H1 (cell line): ENCODE data around the gene NUAK1. TPM values are rescaled to one million over a fixed set of nuclear protein-coding genes. Genes with fewer than 3 reads are reported as not detected.

Source experiments
- CTCF ChIA-PET: fragments of 300-600 bp; sonication (Branson Sonifier 250); formaldehyde crosslinking; loops from one replicate; lab custom pipeline; 2021; ENCODE audit not compliant: partially characterized antibody; lab: Charles Lee
- POLR2A ChIA-PET: fragments of 300-600 bp; sonication (Branson Sonifier 250); formaldehyde crosslinking; loops from one replicate; lab custom pipeline; 2021; ENCODE audit warnings: inconsistent platforms; ENCODE audit not compliant: partially characterized antibody; lab: Charles Lee
- DNase-seq, 2 experiments: peaks; one replicate each; pipeline versions ENCODE4 v3.0.0 to v3.0.0-alpha.2; 2010 to 2022; ENCODE audit warnings: low spot score in 2 of 2, low read depth in 1 of 2, mixed read lengths in 1 of 2
- FAIRE-seq: peaks from 2 replicates; lab custom pipeline; 2011; peaks lifted over from hg19 to GRCh38; lab: Jason Lieb, UNC
- H2AFZ ChIP-seq: 2 replicates; pipeline ENCODE4 v1.8.1; 2012; ENCODE audit warnings: low read length, inconsistent platforms
- H2AK5ac ChIP-seq: 2 replicates; pipeline ENCODE4 v1.6.1; 2013; ENCODE audit warnings: low read depth, low read length
- H2BK120ac ChIP-seq: replicated peaks from 2 replicates; pipeline ENCODE3; 2013; ENCODE audit warnings: low read depth, low read length, inconsistent platforms
- H2BK12ac ChIP-seq: 2 replicates; pipeline ENCODE4 v1.6.1; 2013; ENCODE audit warnings: low read depth, low read length
- H2BK15ac ChIP-seq: 2 replicates; pipeline ENCODE4 v1.6.1; 2013; ENCODE audit warnings: low read length
- H2BK20ac ChIP-seq: 2 replicates; pipeline ENCODE4 v1.6.1; 2013; ENCODE audit warnings: low read length
- H2BK5ac ChIP-seq: 2 replicates; pipeline ENCODE4 v1.6.1; 2013; ENCODE audit warnings: low read depth, low read length
- H3K14ac ChIP-seq: 2 replicates; pipeline ENCODE4 v1.6.1; 2013; ENCODE audit warnings: inconsistent platforms; ENCODE audit not compliant: insufficient read length
- H3K18ac ChIP-seq: 2 replicates; pipeline ENCODE4 v1.6.1; 2013; ENCODE audit warnings: low read length; ENCODE audit errors: extremely low read depth
- H3K23ac ChIP-seq: 2 replicates; pipeline ENCODE4 v1.6.1; 2013; ENCODE audit warnings: inconsistent platforms; ENCODE audit not compliant: insufficient read length
- H3K23me2 ChIP-seq: 2 replicates; pipeline ENCODE4 v1.6.1; 2013; ENCODE audit warnings: low read depth, low read length
- H3K27ac ChIP-seq: 2 replicates; pipeline ENCODE4 v1.6.1; 2011; ENCODE audit warnings: low read depth, low read length, inconsistent platforms
- H3K27me3 ChIP-seq, 4 experiments: replicated peaks in 1 of 4; 1 replicate in 1 of 4; 2 replicates in 3 of 4; pipeline versions ENCODE4 v1.6.1 to v1.8.1; 2011 to 2013; ENCODE audit warnings: low read length in 3 of 4, mild to moderate bottlenecking in 3 of 4, inconsistent platforms in 2 of 4, mixed read lengths in 2 of 4, moderate library complexity in 1 of 4; ENCODE audit not compliant: control insufficient read depth in 3 of 4, insufficient read depth in 3 of 4; ENCODE audit errors: extremely low read depth in 1 of 4
- H3K36me3 ChIP-seq, 4 experiments: 2 replicates each; pipeline versions ENCODE4 v1.6.1 to v1.8.1; 2011 to 2013; ENCODE audit warnings: mild to moderate bottlenecking in 4 of 4, low read length in 3 of 4, moderate library complexity in 2 of 4, control low read depth in 1 of 4, inconsistent platforms in 1 of 4; ENCODE audit not compliant: insufficient read depth in 4 of 4, control insufficient read depth in 2 of 4
- H3K4ac ChIP-seq: replicated peaks from 2 replicates; pipeline ENCODE3; 2013; ENCODE audit warnings: low read length, low read depth, mixed read lengths, inconsistent platforms; ENCODE audit not compliant: insufficient read length
- H3K4me1 ChIP-seq, 4 experiments: replicated peaks in 1 of 4; 1 replicate in 1 of 4; 2 replicates in 3 of 4; pipeline versions ENCODE4 v1.6.1 to v1.8.1; 2011 to 2013; ENCODE audit warnings: low read length in 3 of 4, inconsistent platforms in 2 of 4, mixed read lengths in 1 of 4; ENCODE audit not compliant: insufficient read depth in 4 of 4, control insufficient read depth in 3 of 4
- H3K4me2 ChIP-seq, 2 experiments: 2 replicates each; pipeline versions ENCODE4 v1.6.1 to v1.8.1; 2011 to 2013; ENCODE audit warnings: low read depth in 2 of 2, low read length in 2 of 2, control low read depth in 1 of 2, inconsistent platforms in 1 of 2, mild to moderate bottlenecking in 1 of 2; ENCODE audit not compliant: insufficient read depth in 1 of 2
- H3K4me3 ChIP-seq, 4 experiments: fragments of 200-600, 300-600 bp in 1 of 4; sonication (generic), shearing (Covaris generic), sonication (Bioruptor Twin) in 1 of 4; 2 replicates each; pipeline versions ENCODE4 v1.5.1 to v1.8.1; 2011 to 2016; ENCODE audit warnings: low read length in 4 of 4, low read depth in 3 of 4, control low read depth in 2 of 4, inconsistent platforms in 2 of 4, mild to moderate bottlenecking in 2 of 4, mixed read lengths in 1 of 4, moderate library complexity in 1 of 4; ENCODE audit not compliant: insufficient read depth in 2 of 4; ENCODE audit errors: extremely low read depth in 1 of 4
- H3K56ac ChIP-seq: replicated peaks from 2 replicates; pipeline ENCODE3; 2013; ENCODE audit warnings: low read depth, mild to moderate bottlenecking, mixed read lengths, low read length, inconsistent platforms; ENCODE audit not compliant: insufficient read length
- H3K79me1 ChIP-seq: 2 replicates; pipeline ENCODE4 v1.6.1; 2013; ENCODE audit warnings: low read depth, low read length, control low read depth
- H3K79me2 ChIP-seq, 2 experiments: 2 replicates each; pipeline versions ENCODE4 v1.6.1 to v1.8.1; 2012 to 2013; ENCODE audit warnings: low read length in 2 of 2, mild to moderate bottlenecking in 2 of 2, inconsistent platforms in 1 of 2; ENCODE audit not compliant: insufficient read depth in 2 of 2, control insufficient read depth in 1 of 2
- H3K9ac ChIP-seq, 4 experiments: replicated peaks in 1 of 4; 1 replicate in 1 of 4; 2 replicates in 3 of 4; pipeline versions ENCODE4 v1.6.1 to v1.8.1; 2011 to 2013; ENCODE audit warnings: low read depth in 3 of 4, low read length in 3 of 4, control low read depth in 2 of 4, mild to moderate bottlenecking in 2 of 4, moderate library complexity in 2 of 4, inconsistent platforms in 1 of 4; ENCODE audit errors: extremely low read depth in 1 of 4
- H3K9me3 ChIP-seq, 2 experiments: 2 replicates each; pipeline versions ENCODE4 v1.6.1 to v1.8.1; 2012 to 2013; ENCODE audit warnings: mild to moderate bottlenecking in 2 of 2, moderate library complexity in 2 of 2, control low read depth in 1 of 2, inconsistent platforms in 1 of 2, low read depth in 1 of 2, low read length in 1 of 2, mixed read lengths in 1 of 2; ENCODE audit not compliant: insufficient read depth in 2 of 2
- H4K20me1 ChIP-seq, 2 experiments: replicated peaks in 1 of 2; 2 replicates each; pipeline versions ENCODE3 to v1.8.1; 2011 to 2013; ENCODE audit warnings: inconsistent platforms in 2 of 2, low read length in 2 of 2, mild to moderate bottlenecking in 1 of 2; ENCODE audit not compliant: insufficient read depth in 2 of 2, control insufficient read depth in 1 of 2
- H4K5ac ChIP-seq: 2 replicates; pipeline ENCODE4 v1.6.1; 2013; ENCODE audit warnings: low read length, low read depth, mixed read lengths, inconsistent platforms; ENCODE audit not compliant: insufficient read length
- H4K8ac ChIP-seq: 2 replicates; pipeline ENCODE4 v1.8.0; 2013; ENCODE audit warnings: mild to moderate bottlenecking, moderate library complexity, low read length, inconsistent platforms; ENCODE audit not compliant: insufficient read depth; ENCODE audit errors: extremely low read depth
- H4K91ac ChIP-seq: replicated peaks from 2 replicates; pipeline ENCODE3; 2013; ENCODE audit warnings: low read length, mixed read lengths, inconsistent platforms; ENCODE audit not compliant: insufficient read length
- ASH2L ChIP-seq: fragments of 200-600, 300-600 bp; sonication (generic); IDR thresholded peaks from one replicate; pipeline ENCODE4 v1.7.1; 2017; ENCODE audit warnings: low read length
- KDM4A ChIP-seq: IDR thresholded peaks from one replicate; pipeline ENCODE4 v1.7.1; 2012; ENCODE audit warnings: low read depth, mild to moderate bottlenecking, moderate library complexity, low read length, inconsistent platforms; ENCODE audit not compliant: severe bottlenecking
- NRF1 ChIP-seq: IDR thresholded peaks from 2 replicates; pipeline ENCODE4 v1.6.1; 2011; ENCODE audit warnings: mild to moderate bottlenecking, low read depth, low read length, improper control_type of control experiment
- SIRT6 ChIP-seq: IDR thresholded peaks from one replicate; pipeline ENCODE4 v1.7.1; 2012; ENCODE audit warnings: low read length, inconsistent platforms
- SRF ChIP-seq: IDR thresholded peaks from 2 replicates; pipeline ENCODE4 v1.6.1; 2011; ENCODE audit warnings: mild to moderate bottlenecking, low read depth, low read length, moderate library complexity
- TBP ChIP-seq: IDR thresholded peaks from 2 replicates; pipeline ENCODE4 v1.6.1; 2011; ENCODE audit warnings: low read depth, low read length, improper control_type of control experiment
- WGBS, 2 experiments: shearing (Covaris generic) in 1 of 2; methylation state at CpG; one replicate each; pipeline versions ENCODE4 v1.1.6 to v1.1.7; 2013 to 2015; ENCODE audit warnings: low lambda C conversion rate in 2 of 2, mixed read lengths in 2 of 2, inconsistent platforms in 1 of 2, low coverage in 1 of 2, missing lambda C conversion rate in 1 of 2; ENCODE audit not compliant: insufficient replicate concordance in 2 of 2, insufficient coverage in 1 of 2, insufficient read length in 1 of 2; ENCODE audit errors: extremely low coverage in 1 of 2, missing lambda C conversion rate in 1 of 2; 5-methylcytosine and 5-hydroxymethylcytosine counted together
- polyA plus RNA-seq, 7 experiments: library from polyadenylated mRNA; depleted of rRNA in 3 of 7; stranded (reverse) in 5 of 7; unstranded in 2 of 7; fragments of >200 nt in 5 of 7; fragments of 200-250 nt in 2 of 7; gene quantifications; 1 replicate in 5 of 7; 2 replicates in 1 of 7; 4 replicates in 1 of 7; pipeline versions ENCODE4 v1.2.1 to v1.2.3, GENCODE V29; 2011 to 2013; ENCODE audit warnings: missing spikeins in 2 of 7, mixed read lengths in 2 of 7
- total RNA-seq: library from RNA; stranded (reverse); fragmentation: NEBNext Ultra II Directional; extraction: Animal tissue kit (Norgen Biotek cat#: 25700); gene quantifications from 2 replicates; pipeline ENCODE4 v1.2.1, GENCODE V29; 2021

Gene NUAK1
- total and polyA plus RNA-seq, 2 of the 8 experiments (the other 6 are each of a cell fraction or from before 2014, with no cell fraction given) = 6.7 to 18.2 TPM

DNA sequence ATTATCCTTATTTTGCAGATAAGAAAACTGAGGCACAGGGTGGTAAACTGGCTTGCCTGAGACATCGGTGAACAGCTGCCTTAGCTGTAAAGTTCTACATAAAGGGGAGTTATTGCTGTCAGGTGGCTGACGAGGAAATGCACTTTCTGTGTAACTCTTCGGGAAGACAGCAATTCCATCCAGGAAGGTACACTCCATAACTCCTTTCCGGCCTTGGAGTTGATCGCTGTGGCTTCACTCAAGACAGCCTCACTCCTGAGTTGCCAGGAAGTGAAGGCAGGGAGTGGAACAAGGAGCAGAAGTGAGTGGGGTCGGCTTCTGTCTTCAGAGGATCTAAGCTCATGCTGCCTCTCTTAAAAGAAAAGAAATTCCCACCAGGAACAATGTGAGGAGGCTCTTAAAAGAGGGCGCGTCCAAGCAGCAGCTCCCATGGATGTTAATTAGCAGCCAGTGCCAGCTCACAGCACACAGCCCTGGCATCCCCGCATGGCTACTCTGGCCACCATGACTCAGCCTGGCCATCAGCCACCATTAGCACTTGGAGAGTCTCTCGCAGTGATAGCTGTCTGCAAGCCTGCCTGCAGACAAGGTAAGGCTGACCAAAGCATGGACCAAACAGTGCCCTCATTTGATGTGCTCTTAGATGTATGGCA, 60.3 kb downstream of the NUAK1 start:
- POLR2A ChIA-PET = interaction anchor here (1.0 to 1.2 kb wide), 2 partner anchors 8 to 19 kb away, joined by 3 to 4 read pairs; no protein-coding TSS in a partner anchor

More for the DNA sequence above, 60.3 kb downstream of the NUAK1 start:
- H4K20me1 ChIP-seq = no peaks in the 10 kb centered on the region
- no peak overlapping the region for H4K5ac ChIP-seq
- no peak overlapping the region for H3K9ac ChIP-seq
- no peak overlapping the region for H2BK15ac ChIP-seq
- no peaks in the 10 kb centered on the region for H3K79me2 ChIP-seq
- H4K8ac ChIP-seq = no peak overlapping the region
- H2BK5ac ChIP-seq = 0 out of 2 replicates have a peak overlapping the region, but pooled peaks have one; percentile 7
- no peak overlapping the region for H2BK20ac ChIP-seq
- H3K27ac ChIP-seq = no peak overlapping the region
- no peaks in the 10 kb centered on the region for H3K27me3 ChIP-seq
- no peak overlapping the region for H4K91ac ChIP-seq
- no peaks in the 10 kb centered on the region for H3K9me3 ChIP-seq
- no peak overlapping the region for H3K4me3 ChIP-seq
- H3K23me2 ChIP-seq = no peaks in the 10 kb centered on the region
- 91% methylated on average over 10 of the region's 10 CpGs; no CpG with 5 or more reads in 1 of the 2 experiments for WGBS, 2 experiments
- FAIRE-seq (no peak), DNase-seq (no peak)
- no peak overlapping the region for H3K4ac ChIP-seq
- TF ChIP-seq KDM4A (no peak), SIRT6 (no peak), TBP (no peak), NRF1 (no peak), SRF (no peak), ASH2L (no peak)
- no peaks in the 10 kb centered on the region for H3K79me1 ChIP-seq
- H3K56ac ChIP-seq = no peak overlapping the region
- CTCF ChIA-PET = interaction anchor here (0.6 to 4.0 kb wide), 2 partner anchors 58 to 677 kb away, joined by 3 to 11 read pairs; no protein-coding TSS in a partner anchor
- no peak overlapping the region for H3K23ac ChIP-seq
- H3K18ac ChIP-seq = no peak overlapping the region
- no peak overlapping the region for H3K14ac ChIP-seq
- no peak overlapping the region for H3K4me2 ChIP-seq
- peaks cover 5 to 12% (median 7%) of the 10 kb centered on the region in 4 experiments; a peak in 6 of 8 replicates for H3K36me3 ChIP-seq
- no peak overlapping the region for H2BK120ac ChIP-seq
- H2AK5ac ChIP-seq = no peak overlapping the region
- H2AFZ ChIP-seq = no peak overlapping the region
- H2BK12ac ChIP-seq = no peak overlapping the region
- peaks cover 0 to 7% (median under 1%) of the 10 kb centered on the region in 4 experiments; a peak in 6 of 7 replicates for H3K4me1 ChIP-seq
